SH-SY5Y (cell line): Measurements from ENCODE around the gene TOP3A.

Source experiments
- GATA2 ChIP-seq: IDR thresholded peaks from 2 replicates; pipeline ENCODE4 v1.6.1; 2011; ENCODE audit warnings: mild to moderate bottlenecking, low read depth, low read length
- GATA3 ChIP-seq: IDR thresholded peaks from 2 replicates; pipeline ENCODE4 v1.6.1; 2011; ENCODE audit warnings: low read depth, mild to moderate bottlenecking, low read length, moderate library complexity

- TF ChIP-seq GATA2 (no peak), GATA3 (no peak)
These were observed 89.0 kb downstream of the TOP3A start for GRCh38 chr17:18225642-18226283.
